ENCODE results near the gene RAB19.
A peak's percentile ranks its signal among the peaks of the same experiment; 100 is the strongest.

DNA sequence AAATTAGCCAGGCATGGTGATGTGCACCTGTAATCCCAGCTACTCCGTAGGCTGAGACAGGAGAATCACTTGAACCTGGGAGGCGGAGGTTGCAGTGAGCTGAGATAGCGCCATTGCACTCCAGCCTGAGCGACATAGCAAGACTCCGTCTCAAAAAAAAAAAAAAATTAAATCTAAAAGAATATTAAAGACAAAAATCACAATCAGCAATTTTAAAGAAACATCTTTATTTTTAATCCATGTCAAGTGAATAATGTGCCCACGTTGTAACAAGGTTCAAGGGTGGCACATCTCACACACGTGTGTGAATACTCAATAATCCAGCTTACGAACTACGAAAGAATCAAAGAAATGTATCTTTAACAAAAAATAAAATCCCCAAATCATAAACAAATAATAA lies 28.5 kb upstream of the RAB19 start:
- TF ChIP-seq CCAR2 (IDR thresholded peaks at IDR 0.05; ENCODE audit: low read depth, low read length) = no peak
- no peak for TF ChIP-seq ZNF707 (CRISPR knock-in tag; conservative IDR thresholded peaks at IDR 0.05)
- TF ChIP-seq, protein P1, sequence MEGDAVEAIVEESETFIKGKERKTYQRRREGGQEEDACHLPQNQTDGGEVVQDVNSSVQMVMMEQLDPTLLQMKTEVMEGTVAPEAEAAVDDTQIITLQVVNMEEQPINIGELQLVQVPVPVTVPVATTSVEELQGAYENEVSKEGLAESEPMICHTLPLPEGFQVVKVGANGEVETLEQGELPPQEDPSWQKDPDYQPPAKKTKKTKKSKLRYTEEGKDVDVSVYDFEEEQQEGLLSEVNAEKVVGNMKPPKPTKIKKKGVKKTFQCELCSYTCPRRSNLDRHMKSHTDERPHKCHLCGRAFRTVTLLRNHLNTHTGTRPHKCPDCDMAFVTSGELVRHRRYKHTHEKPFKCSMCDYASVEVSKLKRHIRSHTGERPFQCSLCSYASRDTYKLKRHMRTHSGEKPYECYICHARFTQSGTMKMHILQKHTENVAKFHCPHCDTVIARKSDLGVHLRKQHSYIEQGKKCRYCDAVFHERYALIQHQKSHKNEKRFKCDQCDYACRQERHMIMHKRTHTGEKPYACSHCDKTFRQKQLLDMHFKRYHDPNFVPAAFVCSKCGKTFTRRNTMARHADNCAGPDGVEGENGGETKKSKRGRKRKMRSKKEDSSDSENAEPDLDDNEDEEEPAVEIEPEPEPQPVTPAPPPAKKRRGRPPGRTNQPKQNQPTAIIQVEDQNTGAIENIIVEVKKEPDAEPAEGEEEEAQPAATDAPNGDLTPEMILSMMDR (IDR thresholded peaks at IDR 0.05 in 2 of 3, conservative IDR thresholded peaks at IDR 0.05 in 1 of 3; ENCODE audit: insufficient read depth in 2 of 3, low read depth in 1 of 3, low read length in 3 of 3) = no peak
- no peak for TF ChIP-seq ZNF146 (CRISPR knock-in tag; IDR thresholded peaks at IDR 0.05; ENCODE audit: unreplicated experiment)
- no peak for TF ChIP-seq NCOR1 (IDR thresholded peaks at IDR 0.05)
- TF ChIP-seq SP1 (CRISPR knock-in tag; IDR thresholded peaks at IDR 0.05) = no peak
- no peak for TF ChIP-seq ZNF217 (CRISPR knock-in tag; IDR thresholded peaks at IDR 0.05)
- no peak for TF ChIP-seq FOXK1 (CRISPR knock-in tag; IDR thresholded peaks at IDR 0.05; ENCODE audit: borderline replicate concordance)
- TF ChIP-seq GABPA (tag; conservative IDR thresholded peaks at IDR 0.05; ENCODE audit: low read depth) = no peak
- peak; percentile 60; the same call in 1 of the 2 replicates for TF ChIP-seq C11orf30 (IDR thresholded peaks at IDR 0.05; ENCODE audit: low read depth)
- TF ChIP-seq NELFE (IDR thresholded peaks at IDR 0.05; ENCODE audit: insufficient read depth, insufficient read length) = no peak
- TF ChIP-seq, protein P2, sequence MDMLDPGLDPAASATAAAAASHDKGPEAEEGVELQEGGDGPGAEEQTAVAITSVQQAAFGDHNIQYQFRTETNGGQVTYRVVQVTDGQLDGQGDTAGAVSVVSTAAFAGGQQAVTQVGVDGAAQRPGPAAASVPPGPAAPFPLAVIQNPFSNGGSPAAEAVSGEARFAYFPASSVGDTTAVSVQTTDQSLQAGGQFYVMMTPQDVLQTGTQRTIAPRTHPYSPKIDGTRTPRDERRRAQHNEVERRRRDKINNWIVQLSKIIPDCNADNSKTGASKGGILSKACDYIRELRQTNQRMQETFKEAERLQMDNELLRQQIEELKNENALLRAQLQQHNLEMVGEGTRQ (CRISPR knock-in tag; IDR thresholded peaks at IDR 0.05) = no peak
- no peak for TF ChIP-seq CHD1 (IDR thresholded peaks at IDR 0.05; ENCODE audit: low read length)
